Stimulated activated CD8-positive, alpha-beta memory T cell treated with anti-CD3 and anti-CD28 coated beads, Interleukin-15, amount 100 ng/mL, for 24 hours (primary cell): ENCODE data around the gene TNFRSF1B.

Experiments
- DNase-seq: peaks from one replicate; pipeline ENCODE4 v3.0.0-alpha.2; 2020; ENCODE audit warnings: low read depth

TNFRSF1B gene

GRCh38 chr1:12158357-12159092, 8.3 kb upstream of the TNFRSF1B start:
- no peak for DNase-seq

DNA sequence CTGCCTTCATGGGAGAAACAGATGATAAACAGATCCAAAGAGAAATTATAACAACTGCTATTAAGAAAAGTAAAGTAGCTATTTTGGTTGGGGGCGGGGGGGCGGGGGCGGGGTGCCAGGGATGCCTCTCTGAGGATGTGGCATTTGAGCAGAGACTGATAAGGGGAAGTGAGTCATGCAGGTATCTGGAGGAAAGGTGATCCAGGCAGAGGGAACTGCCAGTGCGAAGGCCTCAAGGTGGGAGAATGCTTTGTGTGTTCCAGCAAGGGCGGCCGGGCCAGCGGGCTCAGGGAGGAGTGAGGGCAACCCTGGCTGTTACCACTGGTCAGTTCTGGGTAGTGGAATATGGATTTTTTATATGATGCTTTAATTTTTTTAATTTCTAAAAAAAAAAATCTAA, 7.0 kb upstream of the TNFRSF1B start:
- no peak for DNase-seq

DNA sequence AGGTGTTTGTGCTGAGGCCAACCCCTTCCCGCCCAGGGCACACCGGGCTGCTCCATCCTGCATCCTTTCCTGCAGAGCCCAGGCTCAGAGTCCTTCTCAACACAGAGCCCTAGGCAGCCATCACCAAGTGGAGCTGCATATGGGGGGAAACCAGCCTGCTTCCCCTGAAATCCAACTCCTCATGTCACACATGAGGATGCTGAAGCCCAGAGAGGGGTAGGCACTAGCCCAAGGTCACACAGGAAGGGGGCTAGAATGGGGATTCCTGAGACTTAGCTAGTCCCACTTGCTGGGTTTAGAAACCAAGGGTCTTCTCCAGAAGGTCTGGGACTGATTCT, 5.5 kb upstream of the TNFRSF1B start:
- no peak for DNase-seq

- no peak for DNase-seq
Measured at GRCh38 chr1:12161662-12162458, 4.9 kb upstream of the TNFRSF1B start.

- DNase-seq, result no peak
Measured at GRCh38 chr1:12162459-12163137, 4.2 kb upstream of the TNFRSF1B start.

DNA sequence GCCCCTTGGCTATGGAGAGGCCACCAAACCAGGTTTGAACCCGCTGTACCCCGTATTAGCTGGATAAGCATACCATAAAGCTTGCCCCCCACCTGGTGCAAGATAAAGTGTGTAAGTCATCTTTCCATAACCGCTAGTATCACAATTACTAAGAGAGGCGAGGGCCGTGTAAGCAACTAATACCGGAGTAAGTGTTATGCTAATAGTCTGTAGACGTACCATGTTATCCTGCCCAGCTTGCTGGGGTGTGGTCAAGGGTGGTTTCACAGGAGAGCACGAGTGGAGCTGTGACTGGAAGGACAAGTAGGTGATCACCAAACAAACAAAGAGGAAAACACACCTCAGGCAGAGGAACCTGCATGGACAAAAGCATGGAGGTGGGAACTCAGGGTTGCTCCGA, 3.6 kb upstream of the TNFRSF1B start:
- no peak for DNase-seq

GRCh38 chr1:12164210-12164609, 2.6 kb upstream of the TNFRSF1B start:
- no peak for DNase-seq

DNA sequence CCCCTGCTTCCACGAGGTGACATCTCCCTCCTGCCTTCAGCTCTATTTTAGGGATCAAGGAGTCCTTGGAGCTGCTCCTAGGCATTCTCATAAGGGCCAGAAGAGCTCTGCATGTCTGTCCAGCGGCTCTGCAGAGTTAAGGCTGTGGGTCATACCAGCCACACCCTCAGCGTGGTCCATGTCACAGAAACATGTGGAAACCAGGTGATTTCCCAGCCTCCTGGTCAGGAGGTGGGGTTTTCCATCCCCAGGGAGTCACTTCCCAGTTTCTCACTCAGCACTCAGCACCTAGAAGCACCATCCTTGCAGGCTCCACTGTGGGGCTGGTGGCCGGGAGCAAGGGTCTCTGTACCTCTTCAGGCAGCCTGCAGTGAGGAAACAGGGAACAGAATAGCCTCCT, 1.4 kb upstream of the TNFRSF1B start:
- no peak for DNase-seq

- no peak for DNase-seq
Measured at GRCh38 chr1:12167493-12168429, 970 bp downstream of the TNFRSF1B start.

GRCh38 chr1:12168451-12169160, 1.8 kb downstream of the TNFRSF1B start:
- DNase-seq, result no peak

- no peak for DNase-seq
Measured at GRCh38 chr1:12169442-12170135, 2.8 kb downstream of the TNFRSF1B start.

GRCh38 chr1:12170263-12170671, 3.5 kb downstream of the TNFRSF1B start:
- DNase-seq, result no peak

DNA sequence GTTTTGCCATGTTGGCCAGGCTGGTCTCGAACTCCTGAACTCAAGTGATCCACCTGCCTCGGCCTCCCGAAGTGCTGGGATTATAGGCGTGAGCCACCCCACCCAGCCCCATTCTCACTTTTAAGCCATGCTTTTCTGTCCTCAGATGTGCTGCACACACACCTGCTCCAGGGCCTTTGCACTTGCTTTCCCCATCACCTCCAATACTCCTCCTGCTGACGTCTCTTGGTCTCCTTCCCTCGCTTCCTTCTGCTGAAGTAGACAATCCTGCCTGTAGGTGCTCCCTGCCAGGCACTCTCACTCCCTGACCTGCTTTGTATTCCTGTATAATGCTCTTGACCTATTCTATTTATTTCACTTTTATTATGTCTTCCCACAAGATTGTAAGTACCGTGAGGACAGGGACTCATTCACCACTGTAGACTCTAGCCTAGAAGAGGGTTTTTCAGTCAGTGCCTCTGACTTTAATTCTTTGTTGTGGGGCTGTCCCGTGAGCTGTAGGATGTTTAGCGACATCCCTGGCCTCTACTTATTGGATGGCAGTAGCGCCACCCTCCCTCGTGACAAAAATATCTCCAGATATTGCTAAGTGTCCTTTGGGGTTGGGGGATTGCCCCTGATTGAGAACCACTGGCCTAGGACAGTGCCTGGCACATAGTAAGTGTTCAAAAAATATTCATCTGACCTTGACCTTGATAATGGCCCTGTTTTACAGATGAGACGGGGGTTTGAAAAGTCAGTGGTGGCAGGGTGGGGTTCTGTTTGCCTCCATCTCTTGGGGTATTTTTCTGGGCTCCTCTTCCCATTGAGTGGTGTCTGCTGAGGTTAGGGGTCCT, 4.6 kb downstream of the TNFRSF1B start:
- no peak for DNase-seq

- DNase-seq, result no peak
Measured at GRCh38 chr1:12172042-12172851, 5.5 kb downstream of the TNFRSF1B start.

DNA sequence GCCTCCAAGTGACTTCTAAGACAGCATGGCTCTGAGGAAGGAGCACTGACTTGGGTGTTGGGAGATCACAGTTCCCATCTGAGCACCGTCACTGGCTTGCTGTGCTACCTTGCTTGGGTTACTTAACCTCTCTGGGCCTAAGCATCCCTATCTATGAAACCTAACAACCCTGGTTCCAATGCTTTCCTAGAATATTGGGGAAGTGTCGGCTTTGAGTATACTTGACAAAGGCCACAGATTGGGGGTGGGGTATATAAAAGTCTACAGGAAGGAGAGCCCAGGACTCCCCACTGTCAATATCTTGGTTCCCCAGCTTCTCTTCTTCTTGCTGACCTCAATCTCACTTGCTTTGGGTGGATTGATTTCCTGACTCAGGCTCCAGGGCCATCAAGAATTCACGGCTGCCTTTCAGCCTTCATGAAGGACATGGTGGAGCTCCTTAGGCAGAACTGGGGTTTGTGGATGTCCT, 6.3 kb downstream of the TNFRSF1B start:
- no peak for DNase-seq

DNA sequence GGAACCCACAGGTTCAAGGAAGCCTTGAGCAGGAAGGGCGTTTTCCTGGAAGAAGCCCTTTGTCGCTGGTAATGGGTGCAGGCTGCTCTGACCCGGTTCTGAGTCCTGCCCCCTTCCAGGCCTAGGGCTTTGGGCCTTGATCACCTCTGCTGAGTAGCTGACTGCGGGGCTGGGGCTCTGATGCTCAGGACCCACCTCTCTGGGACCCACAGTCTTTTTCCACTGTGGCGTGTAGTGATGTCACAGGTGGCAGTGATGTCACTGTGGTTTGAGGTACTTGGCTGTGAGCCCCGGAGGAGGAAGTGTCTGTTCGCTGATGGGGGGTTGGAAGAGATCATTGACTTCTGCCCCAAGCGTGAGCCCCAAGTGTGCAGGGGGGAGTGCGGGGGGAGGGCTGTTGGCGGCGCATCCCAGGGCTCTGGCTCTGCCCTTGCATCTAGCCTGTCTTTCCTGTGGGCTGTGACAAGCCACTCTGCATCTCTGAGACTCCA, 6.9 kb downstream of the TNFRSF1B start:
- peak; percentile 62 for DNase-seq

DNA sequence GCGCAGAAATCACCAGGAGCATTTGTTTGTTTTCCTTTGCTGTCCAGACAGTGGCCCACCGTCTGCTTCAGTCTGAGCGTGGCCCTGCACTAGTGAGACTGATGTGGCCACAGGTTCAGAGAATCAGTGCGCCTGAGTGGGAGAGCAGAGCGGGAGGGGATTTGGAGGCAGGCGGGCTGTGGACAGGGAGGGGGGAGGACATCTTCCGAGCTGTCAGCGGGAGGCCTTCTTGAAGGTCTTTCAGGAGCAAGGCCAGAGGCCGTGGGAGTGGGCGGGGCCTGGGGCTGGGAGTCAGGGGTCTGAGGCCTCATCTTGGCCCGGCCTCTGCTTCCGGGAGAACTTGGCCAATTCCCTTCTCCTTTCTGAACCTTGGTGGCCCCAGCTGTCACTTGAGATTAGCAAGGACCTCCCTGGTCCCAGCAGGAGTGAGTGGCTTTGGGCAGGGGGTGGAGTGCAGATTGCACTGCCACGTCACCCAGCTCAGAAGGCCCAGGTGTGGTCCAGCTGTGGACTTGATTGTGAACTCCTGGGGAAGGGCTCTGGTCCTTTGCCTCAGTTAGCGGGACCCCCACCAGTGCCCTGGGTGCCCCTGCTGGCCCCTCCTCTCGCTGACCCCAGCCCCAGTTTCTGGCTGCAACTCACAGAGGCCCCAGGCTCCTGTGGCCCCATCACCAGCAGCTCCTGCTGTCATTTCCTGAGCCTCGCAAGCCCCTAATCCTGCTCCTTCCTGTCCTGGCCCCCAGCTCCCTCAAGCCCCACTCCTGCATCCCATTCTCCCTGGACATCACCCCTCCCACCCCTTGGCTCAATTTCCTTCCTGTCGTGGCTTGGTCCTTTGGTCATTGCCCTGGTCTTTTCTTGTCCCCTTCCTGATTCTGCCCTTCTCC, 8.4 kb downstream of the TNFRSF1B start:
- DNase-seq, result no peak
